Measurements from ENCODE around the gene CADPS. TPM values are rescaled to one million over a fixed set of nuclear protein-coding genes. Genes with fewer than 3 reads are reported as not detected.

The CADPS gene
- polyA plus RNA-seq, 1 experiment: not detected

DNA sequence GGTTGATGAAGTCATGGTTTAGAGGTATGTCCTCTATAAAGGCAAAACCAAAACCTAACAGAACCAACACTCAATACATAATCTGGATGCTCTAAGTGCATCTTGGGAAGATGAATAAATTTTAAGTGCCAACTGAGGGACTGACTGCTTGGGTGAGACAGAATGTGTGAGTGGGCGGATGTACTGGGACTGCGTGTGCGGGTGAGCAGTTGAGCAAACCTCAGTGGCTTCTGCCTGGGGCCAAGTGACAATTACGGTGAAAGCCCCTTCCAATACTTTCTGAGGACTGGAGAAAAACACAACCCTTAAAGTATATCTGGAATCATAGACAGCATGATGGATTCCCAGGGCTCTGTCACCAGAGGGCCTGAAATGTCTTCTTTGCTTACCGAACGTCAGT lies 421.8 kb downstream of the CADPS start:
- ChIA-PET POLR2A (no interaction called here), CTCF (no interaction called here)
- no peak overlapping the region for H3K4me3 ChIP-seq (ENCODE audit: low read depth, low read length)
- no peaks in the 10 kb centered on the region for H3K27me3 ChIP-seq (ENCODE audit: control insufficient read depth, insufficient read depth, low read length)
- no peak for DNase-seq (ENCODE audit: low read depth)
- no peaks in the 10 kb centered on the region for H3K36me3 ChIP-seq (ENCODE audit: control insufficient read depth, insufficient read depth, low read length)
- TF ChIP-seq, protein P1, sequence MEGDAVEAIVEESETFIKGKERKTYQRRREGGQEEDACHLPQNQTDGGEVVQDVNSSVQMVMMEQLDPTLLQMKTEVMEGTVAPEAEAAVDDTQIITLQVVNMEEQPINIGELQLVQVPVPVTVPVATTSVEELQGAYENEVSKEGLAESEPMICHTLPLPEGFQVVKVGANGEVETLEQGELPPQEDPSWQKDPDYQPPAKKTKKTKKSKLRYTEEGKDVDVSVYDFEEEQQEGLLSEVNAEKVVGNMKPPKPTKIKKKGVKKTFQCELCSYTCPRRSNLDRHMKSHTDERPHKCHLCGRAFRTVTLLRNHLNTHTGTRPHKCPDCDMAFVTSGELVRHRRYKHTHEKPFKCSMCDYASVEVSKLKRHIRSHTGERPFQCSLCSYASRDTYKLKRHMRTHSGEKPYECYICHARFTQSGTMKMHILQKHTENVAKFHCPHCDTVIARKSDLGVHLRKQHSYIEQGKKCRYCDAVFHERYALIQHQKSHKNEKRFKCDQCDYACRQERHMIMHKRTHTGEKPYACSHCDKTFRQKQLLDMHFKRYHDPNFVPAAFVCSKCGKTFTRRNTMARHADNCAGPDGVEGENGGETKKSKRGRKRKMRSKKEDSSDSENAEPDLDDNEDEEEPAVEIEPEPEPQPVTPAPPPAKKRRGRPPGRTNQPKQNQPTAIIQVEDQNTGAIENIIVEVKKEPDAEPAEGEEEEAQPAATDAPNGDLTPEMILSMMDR (IDR thresholded peaks at IDR 0.05; ENCODE audit: insufficient read depth, low read depth, low read length): no peak

DNA sequence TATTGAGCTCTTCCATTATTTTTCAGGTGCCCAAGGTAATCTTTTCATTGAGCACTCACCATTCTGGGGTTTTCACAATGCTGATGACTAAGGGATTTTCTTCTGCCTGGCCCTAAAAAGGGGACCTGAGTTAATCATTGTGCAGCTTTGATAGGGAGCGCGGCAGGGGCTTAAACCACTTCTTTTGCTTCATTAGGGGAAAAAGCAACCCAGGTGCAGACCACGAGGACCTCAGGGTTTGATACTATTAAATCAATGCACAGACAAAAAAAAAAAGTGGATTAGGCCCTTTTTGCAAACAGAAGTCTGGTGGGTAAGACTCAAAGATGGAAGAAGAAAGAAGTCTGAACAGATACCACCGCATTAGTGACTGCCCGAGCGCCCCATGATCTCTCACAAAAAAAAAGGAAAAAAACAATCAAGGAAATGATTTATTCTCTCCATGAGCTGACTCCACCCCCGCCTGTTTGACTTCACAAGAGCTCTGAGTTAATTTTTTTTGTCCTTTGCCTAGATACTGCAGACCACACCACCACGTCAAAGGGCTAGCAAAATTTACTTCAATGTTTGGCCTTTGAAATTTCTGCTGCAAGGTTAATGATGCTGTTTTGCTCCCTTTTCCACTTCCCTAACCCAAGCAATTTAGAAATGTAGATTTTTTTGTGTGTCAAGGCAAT lies 423.9 kb downstream of the CADPS start:
- DNase-seq (ENCODE audit: low read depth): no peak
- TF ChIP-seq, protein P1 (IDR thresholded peaks at IDR 0.05; ENCODE audit: insufficient read depth, low read depth, low read length): no peak
- Histone ChIP-seq H3K36me3 (ENCODE audit: control insufficient read depth, insufficient read depth, low read length) (no peaks in the 10 kb centered on the region), H3K27me3 (ENCODE audit: control insufficient read depth, insufficient read depth, low read length) (no peaks in the 10 kb centered on the region), H3K4me3 (ENCODE audit: low read depth, low read length) (no peak overlapping the region)
- ChIA-PET CTCF (no interaction called here), POLR2A (no interaction called here)

DNA sequence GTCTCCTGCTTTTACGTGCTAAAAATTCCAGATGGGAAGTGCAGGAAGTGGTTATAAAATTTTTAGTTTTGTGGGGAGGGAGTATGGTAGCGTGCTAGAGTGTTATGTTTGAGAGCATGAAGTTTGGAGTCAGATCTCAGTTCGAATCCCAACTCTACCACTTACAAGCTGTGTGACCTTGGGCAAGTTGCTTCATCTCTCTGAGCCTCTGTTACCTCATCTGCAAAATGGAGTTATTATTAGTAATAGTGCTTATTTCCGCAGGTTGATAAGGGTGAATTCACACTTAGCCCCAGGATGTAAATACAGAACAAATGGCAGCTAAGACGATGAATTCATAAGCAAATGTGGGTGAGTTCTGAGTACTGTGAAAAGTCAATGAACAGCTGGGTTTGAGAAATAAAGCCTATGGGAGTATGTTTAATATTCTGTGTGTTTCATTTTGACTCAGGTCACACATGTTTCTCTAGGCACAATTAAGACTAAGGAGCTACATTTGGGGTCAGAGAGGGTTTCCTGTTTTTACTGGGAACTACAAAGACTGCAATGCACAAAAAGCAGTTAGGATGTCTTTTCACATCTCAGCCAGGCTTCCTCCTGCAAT lies 428.8 kb downstream of the CADPS start:
- ChIA-PET CTCF (interaction anchor here (0.5 kb wide), 1 partner anchor 16 kb away, joined by 3 read pairs; no protein-coding TSS in a partner anchor), POLR2A (no interaction called here)

DNA sequence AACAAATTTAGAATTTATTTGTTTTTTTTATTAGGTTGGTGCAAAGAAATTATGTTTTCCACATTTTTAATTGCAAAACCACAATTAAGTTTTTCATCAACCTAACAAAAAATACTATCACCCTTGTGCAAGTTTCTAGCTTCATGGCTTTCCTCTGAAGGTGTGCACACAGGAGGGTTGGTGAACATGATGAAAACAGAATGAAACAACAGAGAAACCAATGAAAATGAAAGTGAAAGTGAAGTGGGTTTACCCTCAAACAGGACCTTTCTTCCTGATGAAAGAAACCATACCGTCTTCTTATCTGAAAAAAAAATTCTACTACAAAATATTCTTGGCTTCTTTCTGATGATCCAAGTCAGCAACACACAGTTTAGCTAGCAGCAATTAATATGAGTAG lies 429.9 kb downstream of the CADPS start:
- CTCF ChIA-PET: no interaction called here
- H3K36me3 ChIP-seq (ENCODE audit: control insufficient read depth, insufficient read depth, low read length): no peaks in the 10 kb centered on the region
- DNase-seq (ENCODE audit: low read depth): no peak
- TF ChIP-seq, protein P1 (IDR thresholded peaks at IDR 0.05; ENCODE audit: insufficient read depth, low read depth, low read length): no peak
- POLR2A ChIA-PET: no interaction called here
- no peaks in the 10 kb centered on the region for H3K27me3 ChIP-seq (ENCODE audit: control insufficient read depth, insufficient read depth, low read length)
- H3K4me3 ChIP-seq (ENCODE audit: low read depth, low read length): no peak overlapping the region

More for the DNA sequence above, 428.8 kb downstream of the CADPS start:
- Histone ChIP-seq H3K4me3 (ENCODE audit: low read depth, low read length) (no peak overlapping the region), H3K27me3 (ENCODE audit: control insufficient read depth, insufficient read depth, low read length) (no peaks in the 10 kb centered on the region), H3K36me3 (ENCODE audit: control insufficient read depth, insufficient read depth, low read length) (no peaks in the 10 kb centered on the region)
- TF ChIP-seq, protein P1 (IDR thresholded peaks at IDR 0.05; ENCODE audit: insufficient read depth, low read depth, low read length): no peak
- no peak for DNase-seq (ENCODE audit: low read depth)

DNA sequence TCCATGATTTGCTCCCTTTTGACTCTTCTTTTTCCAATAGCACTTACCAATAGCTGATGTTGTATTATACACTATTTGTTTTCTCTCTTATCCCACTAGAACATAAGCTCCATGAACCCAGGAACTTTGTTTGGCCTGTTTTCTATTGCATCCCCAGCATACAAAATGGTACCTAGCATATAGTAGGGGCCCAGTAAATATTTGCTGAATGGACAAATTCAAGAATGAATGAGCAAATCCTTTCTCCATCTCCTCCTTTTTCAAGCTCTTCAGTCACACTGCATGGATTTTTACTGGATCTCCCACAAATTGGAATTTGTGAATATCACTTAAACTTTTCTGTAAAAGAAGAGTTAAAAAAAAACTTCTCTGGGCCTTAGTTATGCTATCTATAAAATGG lies 435.2 kb downstream of the CADPS start:
- ChIA-PET CTCF (interaction anchor here (0.6 kb wide), 2 partner anchors 49 to 74 kb away, joined by 3 to 4 read pairs; no protein-coding TSS in a partner anchor), POLR2A (no interaction called here)
- H3K36me3 ChIP-seq (ENCODE audit: control insufficient read depth, insufficient read depth, low read length): no peaks in the 10 kb centered on the region
- no peak overlapping the region for H3K4me3 ChIP-seq (ENCODE audit: low read depth, low read length)
- H3K27me3 ChIP-seq (ENCODE audit: control insufficient read depth, insufficient read depth, low read length): no peaks in the 10 kb centered on the region
- TF ChIP-seq, protein P1 (IDR thresholded peaks at IDR 0.05; ENCODE audit: insufficient read depth, low read depth, low read length): no peak
- DNase-seq (ENCODE audit: low read depth): no peak
